WTC11 (cell line): ENCODE results near the gene FTCD.

Source experiments
- CREB1 ChIP-seq: sonication (generic); formaldehyde crosslinking; IDR thresholded peaks from 2 replicates; pipeline ENCODE4 v1.8.0; 2023; ENCODE audit warnings: mild to moderate bottlenecking, missing genetic modification reagents
- GABPB1 ChIP-seq: sonication (generic); formaldehyde crosslinking; IDR thresholded peaks from 2 replicates; pipeline ENCODE4 v1.8.1; 2023; ENCODE audit warnings: mild to moderate bottlenecking, missing genetic modification reagents
- KAT7 ChIP-seq: sonication (generic); formaldehyde crosslinking; IDR thresholded peaks from 2 replicates; pipeline ENCODE4 v1.8.1; 2023; ENCODE audit warnings: missing genetic modification reagents, mild to moderate bottlenecking, borderline replicate concordance
- NFE2L1 ChIP-seq: sonication (generic); formaldehyde crosslinking; IDR thresholded peaks from 2 replicates; pipeline ENCODE4 v1.8.1; 2023; ENCODE audit warnings: missing genetic modification reagents
- NFYB ChIP-seq: sonication (generic); formaldehyde crosslinking; conservative IDR thresholded peaks from 2 replicates; pipeline ENCODE4 v1.8.0; 2022; ENCODE audit warnings: low read depth, missing genetic modification reagents
- RELA ChIP-seq: sonication (generic); formaldehyde crosslinking; IDR thresholded peaks from 2 replicates; pipeline ENCODE4 v1.8.1; 2022; ENCODE audit warnings: missing genetic modification reagents, mild to moderate bottlenecking, borderline replicate concordance
- SMAD3 ChIP-seq: sonication (generic); formaldehyde crosslinking; IDR thresholded peaks from 2 replicates; pipeline ENCODE4 v1.8.0; 2022; ENCODE audit warnings: missing genetic modification reagents, mild to moderate bottlenecking, borderline replicate concordance
- TEAD4 ChIP-seq: sonication (generic); formaldehyde crosslinking; IDR thresholded peaks from 2 replicates; pipeline ENCODE4 v1.8.0; 2022; ENCODE audit warnings: mild to moderate bottlenecking, missing genetic modification reagents
- TF ChIP-seq, protein P1 (sequence below): fragments of 200-600 bp; IDR thresholded peaks from 2 replicates; pipeline ENCODE4 v1.8.0; 2022; ENCODE audit warnings: antibody characterized with exemption
- TF ChIP-seq, protein P2 (sequence below): sonication (generic); formaldehyde crosslinking; IDR thresholded peaks from 2 replicates; pipeline ENCODE4 v1.8.0; 2022; ENCODE audit warnings: mild to moderate bottlenecking, missing genetic modification reagents
- TF ChIP-seq, protein P3 (sequence below): sonication (generic); formaldehyde crosslinking; IDR thresholded peaks from 2 replicates; pipeline ENCODE4 v1.8.1; 2022; ENCODE audit warnings: low read depth, missing genetic modification reagents, borderline replicate concordance
- TF ChIP-seq, protein P4 (sequence below): sonication (generic); formaldehyde crosslinking; IDR thresholded peaks from 2 replicates; pipeline ENCODE4 v1.8.0; 2022; ENCODE audit warnings: mild to moderate bottlenecking, missing genetic modification reagents

DNA sequence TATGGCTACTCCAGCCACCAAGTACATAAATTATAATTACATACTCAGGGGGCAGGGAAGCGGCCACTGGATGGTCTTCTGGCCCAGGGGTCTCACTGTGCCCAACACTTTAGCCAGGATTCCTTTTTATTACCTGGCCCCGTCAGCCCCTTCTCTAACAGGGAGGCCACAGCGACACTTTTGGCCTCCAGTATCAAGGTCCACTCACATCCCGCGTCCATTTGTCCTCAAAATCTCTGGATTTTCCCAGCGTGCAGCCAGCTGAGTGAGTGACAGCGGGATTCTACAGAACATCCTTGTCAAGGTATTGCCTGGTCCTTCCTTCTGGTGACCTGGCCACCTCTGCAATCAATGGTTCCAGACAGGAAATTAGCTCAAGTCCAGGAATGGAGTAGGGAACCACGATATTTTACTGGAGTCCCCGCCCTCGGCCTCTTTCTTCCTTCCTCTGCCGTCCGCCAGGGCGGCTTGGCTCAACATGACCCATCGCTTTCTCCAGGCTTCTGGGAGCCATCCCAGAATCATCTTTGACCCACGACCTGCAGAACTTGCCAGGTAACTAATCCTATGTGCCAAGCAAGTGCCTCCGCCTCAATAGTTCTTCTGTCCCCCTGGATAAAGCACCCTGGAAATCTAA lies 60.2 kb downstream of the FTCD start:
- TF ChIP-seq, protein P1, sequence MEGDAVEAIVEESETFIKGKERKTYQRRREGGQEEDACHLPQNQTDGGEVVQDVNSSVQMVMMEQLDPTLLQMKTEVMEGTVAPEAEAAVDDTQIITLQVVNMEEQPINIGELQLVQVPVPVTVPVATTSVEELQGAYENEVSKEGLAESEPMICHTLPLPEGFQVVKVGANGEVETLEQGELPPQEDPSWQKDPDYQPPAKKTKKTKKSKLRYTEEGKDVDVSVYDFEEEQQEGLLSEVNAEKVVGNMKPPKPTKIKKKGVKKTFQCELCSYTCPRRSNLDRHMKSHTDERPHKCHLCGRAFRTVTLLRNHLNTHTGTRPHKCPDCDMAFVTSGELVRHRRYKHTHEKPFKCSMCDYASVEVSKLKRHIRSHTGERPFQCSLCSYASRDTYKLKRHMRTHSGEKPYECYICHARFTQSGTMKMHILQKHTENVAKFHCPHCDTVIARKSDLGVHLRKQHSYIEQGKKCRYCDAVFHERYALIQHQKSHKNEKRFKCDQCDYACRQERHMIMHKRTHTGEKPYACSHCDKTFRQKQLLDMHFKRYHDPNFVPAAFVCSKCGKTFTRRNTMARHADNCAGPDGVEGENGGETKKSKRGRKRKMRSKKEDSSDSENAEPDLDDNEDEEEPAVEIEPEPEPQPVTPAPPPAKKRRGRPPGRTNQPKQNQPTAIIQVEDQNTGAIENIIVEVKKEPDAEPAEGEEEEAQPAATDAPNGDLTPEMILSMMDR: no peak
- TF ChIP-seq CREB1 (CRISPR knock-in tag) (no peak), GABPB1 (CRISPR knock-in tag) (no peak), NFYB (CRISPR knock-in tag) (no peak), SMAD3 (CRISPR knock-in tag) (no peak), TEAD4 (CRISPR knock-in tag) (no peak), RELA (CRISPR knock-in tag) (no peak), NFE2L1 (CRISPR knock-in tag) (no peak), KAT7 (no peak)
- TF ChIP-seq, protein P2, sequence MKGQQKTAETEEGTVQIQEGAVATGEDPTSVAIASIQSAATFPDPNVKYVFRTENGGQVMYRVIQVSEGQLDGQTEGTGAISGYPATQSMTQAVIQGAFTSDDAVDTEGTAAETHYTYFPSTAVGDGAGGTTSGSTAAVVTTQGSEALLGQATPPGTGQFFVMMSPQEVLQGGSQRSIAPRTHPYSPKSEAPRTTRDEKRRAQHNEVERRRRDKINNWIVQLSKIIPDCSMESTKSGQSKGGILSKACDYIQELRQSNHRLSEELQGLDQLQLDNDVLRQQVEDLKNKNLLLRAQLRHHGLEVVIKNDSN: no peak
- TF ChIP-seq, protein P3, sequence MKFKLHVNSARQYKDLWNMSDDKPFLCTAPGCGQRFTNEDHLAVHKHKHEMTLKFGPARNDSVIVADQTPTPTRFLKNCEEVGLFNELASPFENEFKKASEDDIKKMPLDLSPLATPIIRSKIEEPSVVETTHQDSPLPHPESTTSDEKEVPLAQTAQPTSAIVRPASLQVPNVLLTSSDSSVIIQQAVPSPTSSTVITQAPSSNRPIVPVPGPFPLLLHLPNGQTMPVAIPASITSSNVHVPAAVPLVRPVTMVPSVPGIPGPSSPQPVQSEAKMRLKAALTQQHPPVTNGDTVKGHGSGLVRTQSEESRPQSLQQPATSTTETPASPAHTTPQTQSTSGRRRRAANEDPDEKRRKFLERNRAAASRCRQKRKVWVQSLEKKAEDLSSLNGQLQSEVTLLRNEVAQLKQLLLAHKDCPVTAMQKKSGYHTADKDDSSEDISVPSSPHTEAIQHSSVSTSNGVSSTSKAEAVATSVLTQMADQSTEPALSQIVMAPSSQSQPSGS: no peak
- TF ChIP-seq, protein P4, sequence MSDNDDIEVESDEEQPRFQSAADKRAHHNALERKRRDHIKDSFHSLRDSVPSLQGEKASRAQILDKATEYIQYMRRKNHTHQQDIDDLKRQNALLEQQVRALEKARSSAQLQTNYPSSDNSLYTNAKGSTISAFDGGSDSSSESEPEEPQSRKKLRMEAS (CRISPR knock-in tag): no peak
